Common myeloid progenitor, CD34-positive (primary cell): ENCODE results near the gene CHD6.

Experiments
- CTCF ChIA-PET: fragments of 350-600 bp; sonication (Branson Sonifier 250); formaldehyde crosslinking; loops from one replicate; lab custom pipeline; 2021; ENCODE audit warnings: antibody characterized with exemption; lab: Charles Lee
- POLR2A ChIA-PET: fragments of 350-600 bp; sonication (Branson Sonifier 250); formaldehyde crosslinking; loops from one replicate; lab custom pipeline; 2021; ENCODE audit warnings: antibody characterized with exemption; lab: Charles Lee
- DNase-seq, 3 donors: peaks; one replicate each; pipeline versions ENCODE4 v3.0.0 to v3.0.0-alpha.2; 2013
- H3K27ac ChIP-seq, 2 experiments: 1 replicate in 1 of 2; 2 replicates in 1 of 2; pipeline ENCODE4 v1.7.0; 2013; ENCODE audit warnings: inconsistent platforms in 2 of 2, low read length in 2 of 2, mild to moderate bottlenecking in 2 of 2, low read depth in 1 of 2, moderate library complexity in 1 of 2; ENCODE audit not compliant: severe bottlenecking in 2 of 2, insufficient read depth in 1 of 2, poor library complexity in 1 of 2
- H3K27me3 ChIP-seq, 5 experiments: replicated peaks in 2 of 5; 1 replicate in 3 of 5; 2 replicates in 2 of 5; pipeline versions ENCODE4 v1.6.1 to v1.7.0; 2013; ENCODE audit warnings: low read length in 4 of 5, mild to moderate bottlenecking in 2 of 5, moderate library complexity in 2 of 5, inconsistent platforms in 1 of 5; ENCODE audit not compliant: insufficient read depth in 5 of 5, control insufficient read depth in 4 of 5
- H3K36me3 ChIP-seq, 4 experiments: 1 replicate in 2 of 4; 2 replicates in 2 of 4; pipeline versions ENCODE4 v1.6.1 to v1.7.0; 2013; ENCODE audit warnings: low read length in 3 of 4, control low read depth in 1 of 4, mild to moderate bottlenecking in 1 of 4; ENCODE audit not compliant: control insufficient read depth in 4 of 4, insufficient read depth in 4 of 4
- H3K4me1 ChIP-seq, 4 experiments: 1 replicate in 3 of 4; 2 replicates in 1 of 4; pipeline versions ENCODE4 v1.6.1 to v1.7.1; 2013; ENCODE audit warnings: low read length in 3 of 4, mild to moderate bottlenecking in 3 of 4, control low read depth in 1 of 4, inconsistent platforms in 1 of 4, moderate library complexity in 1 of 4; ENCODE audit not compliant: control insufficient read depth in 4 of 4, insufficient read depth in 4 of 4; ENCODE audit errors: control extremely low read depth in 1 of 4
- H3K4me3 ChIP-seq, 7 experiments: 1 replicate in 4 of 7; 2 replicates in 3 of 7; pipeline versions ENCODE4 v1.5.1 to v1.7.0; 2013; ENCODE audit warnings: mild to moderate bottlenecking in 7 of 7, low read length in 6 of 7, moderate library complexity in 6 of 7, inconsistent platforms in 2 of 7, low read depth in 2 of 7, control low read depth in 1 of 7; ENCODE audit not compliant: insufficient read depth in 4 of 7, control insufficient read depth in 1 of 7; ENCODE audit errors: extremely low read depth in 1 of 7
- H3K9me3 ChIP-seq, 5 experiments: 1 replicate in 4 of 5; 2 replicates in 1 of 5; pipeline versions ENCODE4 v1.6.1 to v1.7.1; 2013; ENCODE audit warnings: low read length in 4 of 5, mild to moderate bottlenecking in 2 of 5, inconsistent platforms in 1 of 5, low read depth in 1 of 5, moderate library complexity in 1 of 5; ENCODE audit not compliant: control insufficient read depth in 4 of 5, insufficient read depth in 2 of 5; ENCODE audit errors: control extremely low read depth in 1 of 5
- WGBS: methylation state at CpG from one replicate; pipeline ENCODE4 v1.1.5; 2013; ENCODE audit not compliant: insufficient coverage; 5-methylcytosine and 5-hydroxymethylcytosine counted together

Gene CHD6

DNA sequence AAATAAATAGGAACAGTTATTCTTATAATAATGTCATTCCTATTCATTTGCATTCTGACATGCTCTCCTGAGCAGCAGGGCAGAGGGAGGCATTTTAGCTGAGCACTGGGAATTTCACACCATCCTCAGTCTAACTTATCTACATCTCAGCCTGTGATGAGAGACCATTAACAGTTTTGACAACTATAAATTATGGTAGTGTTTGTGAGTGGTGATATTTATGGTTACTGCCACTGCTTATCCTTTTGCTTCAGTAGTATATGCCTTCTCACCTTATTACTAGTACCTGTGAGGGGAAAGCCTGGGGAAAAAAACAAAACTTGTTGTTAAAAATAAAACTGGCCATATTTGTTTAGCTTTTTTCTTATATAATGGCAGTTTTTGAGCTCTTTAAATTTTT, 17.0 kb upstream of the CHD6 start:
- CTCF ChIA-PET, result interaction anchor here (0.8 kb wide), 1 partner anchor 13 kb away, joined by 3 read pairs; no protein-coding TSS in a partner anchor
- peaks cover 0 to 13% (median 0%) of the 10 kb centered on the region in 5 experiments for H3K27me3 ChIP-seq
- DNase-seq, result no peak
- no peaks in the 10 kb centered on the region for H3K36me3 ChIP-seq
- H3K4me1 ChIP-seq, result peaks cover 0 to 3% (median 0%) of the 10 kb centered on the region in 4 experiments
- POLR2A ChIA-PET, result no interaction called here
- no peak overlapping the region for H3K27ac ChIP-seq
- H3K9me3 ChIP-seq, result peaks cover 0 to 3% (median 0%) of the 10 kb centered on the region in 5 experiments
- H3K4me3 ChIP-seq, result no peak overlapping the region

DNA sequence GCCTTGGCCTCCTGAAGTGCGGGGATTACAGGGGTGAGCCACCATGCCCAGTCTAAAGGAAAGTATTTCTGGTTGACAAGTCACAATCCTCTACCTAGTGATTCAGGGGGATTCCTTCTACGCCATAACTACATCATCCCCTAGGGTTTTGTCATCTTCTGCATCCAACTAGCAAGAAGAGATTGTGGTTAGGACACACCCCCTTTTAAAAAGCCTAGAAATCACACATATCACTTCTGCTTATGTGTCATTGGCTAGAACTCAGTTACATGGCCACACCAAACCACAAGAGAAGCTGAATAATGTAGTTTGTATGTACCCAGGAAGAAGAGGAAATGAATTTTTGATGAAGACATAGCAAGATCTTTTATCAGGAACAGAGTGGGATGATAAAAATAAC, 14.7 kb upstream of the CHD6 start:
- H3K36me3 ChIP-seq, result no peaks in the 10 kb centered on the region
- no peak overlapping the region for H3K27ac ChIP-seq
- POLR2A ChIA-PET, result no interaction called here
- peaks cover 0 to 3% (median 0%) of the 10 kb centered on the region in 5 experiments for H3K9me3 ChIP-seq
- H3K4me1 ChIP-seq, result peaks cover 0 to 3% (median 0%) of the 10 kb centered on the region in 4 experiments
- WGBS, result 100% methylated on average over 2 of the region's 2 CpGs
- DNase-seq, result peak in 2 of 3 donors; percentile 89 to 91
- CTCF ChIA-PET, result interaction anchor here (1.4 kb wide), 1 partner anchor 15 kb away, joined by 4 read pairs; no protein-coding TSS in a partner anchor
- no peak overlapping the region for H3K4me3 ChIP-seq
- peaks cover 0 to 5% (median 0%) of the 10 kb centered on the region in 5 experiments for H3K27me3 ChIP-seq

DNA sequence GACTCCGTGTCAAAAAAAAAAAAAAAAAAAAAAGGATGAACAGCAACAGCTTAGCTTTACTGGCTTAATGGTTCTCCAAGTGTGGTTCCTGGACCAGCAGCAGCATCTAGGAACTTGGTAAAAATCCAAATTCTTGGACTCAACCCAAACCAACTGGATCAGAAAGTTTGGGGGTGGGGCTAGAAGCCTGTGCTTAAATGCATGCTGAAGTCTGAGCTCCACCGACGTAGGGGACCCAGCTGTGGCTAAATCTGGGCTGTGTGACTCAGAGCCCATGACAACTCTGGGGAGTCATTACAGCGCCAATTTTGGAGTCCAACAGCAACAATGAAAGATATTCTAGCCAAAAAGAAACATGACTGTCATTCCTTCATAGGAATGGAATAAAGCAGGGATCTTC, 13.6 kb upstream of the CHD6 start:
- no peak overlapping the region for H3K27ac ChIP-seq
- ChIA-PET POLR2A (no interaction called here), CTCF (no interaction called here)
- H3K4me1 ChIP-seq, result peaks cover 0 to 3% (median 0%) of the 10 kb centered on the region in 4 experiments
- H3K9me3 ChIP-seq, result peaks cover 0 to 3% (median 0%) of the 10 kb centered on the region in 5 experiments
- no peaks in the 10 kb centered on the region for H3K36me3 ChIP-seq
- no peak overlapping the region for H3K4me3 ChIP-seq
- DNase-seq, result no peak
- 93% methylated on average over 4 of the region's 4 CpGs for WGBS
- peaks cover 0 to 5% (median 0%) of the 10 kb centered on the region in 5 experiments for H3K27me3 ChIP-seq

DNA sequence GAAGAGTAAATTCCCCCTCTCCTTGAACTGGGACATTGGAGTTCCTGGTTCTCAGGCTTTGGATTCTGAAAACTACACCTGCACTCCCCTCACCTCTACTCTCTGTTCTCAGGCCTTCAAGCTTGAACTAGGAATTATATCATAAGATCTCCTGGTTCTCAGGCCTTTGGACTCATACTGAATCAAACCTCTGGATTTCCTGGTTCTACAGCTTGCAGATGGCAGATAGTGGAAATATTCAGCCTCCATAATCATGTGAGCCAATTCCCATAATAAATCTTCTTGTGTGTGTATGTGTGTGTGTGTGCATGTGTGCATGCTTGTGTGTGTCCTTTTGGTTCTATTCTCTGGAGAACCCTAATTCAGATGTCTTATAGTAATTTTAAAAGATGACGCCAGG, 12.7 kb upstream of the CHD6 start:
- CTCF ChIA-PET, result no interaction called here

DNA sequence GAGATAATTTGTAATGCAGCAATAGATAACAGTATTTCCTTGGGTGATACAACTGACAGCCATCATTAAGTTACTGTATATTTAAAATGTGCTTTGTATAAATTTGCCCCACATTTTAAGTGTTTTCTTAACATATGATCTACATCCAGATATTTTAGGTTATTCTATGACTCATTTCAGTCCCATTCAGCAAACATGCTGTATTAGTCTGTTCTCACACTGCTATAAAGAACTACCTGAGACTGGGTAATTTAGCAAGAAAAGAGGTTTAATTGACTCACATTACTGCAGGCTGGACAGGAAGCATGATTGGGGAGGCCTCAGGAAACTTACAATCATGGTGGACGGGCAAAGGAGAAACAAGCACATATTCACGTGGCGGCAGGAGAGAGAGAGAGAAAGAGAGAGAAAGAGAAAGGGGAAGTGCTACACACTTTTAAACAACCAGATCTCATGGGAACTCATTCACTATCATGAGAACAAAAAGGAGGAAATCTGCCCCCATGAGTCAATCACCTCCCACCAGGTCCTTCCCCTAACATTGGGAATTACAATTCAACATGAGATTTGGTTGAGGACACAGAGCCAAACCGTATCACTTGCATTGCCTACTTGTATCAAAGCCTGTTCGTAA, 9.6 kb upstream of the CHD6 start:
- H3K9me3 ChIP-seq, result peaks cover 0 to 1% (median 0%) of the 10 kb centered on the region in 5 experiments
- H3K4me1 ChIP-seq, result no peaks in the 10 kb centered on the region
- CTCF ChIA-PET, result no interaction called here
- H3K27ac ChIP-seq, result no peak overlapping the region
- H3K4me3 ChIP-seq, result no peak overlapping the region
- H3K27me3 ChIP-seq, result no peaks in the 10 kb centered on the region
- DNase-seq, result peak in 2 of 3 donors; percentile 20 to 30
- POLR2A ChIA-PET, result no interaction called here
- H3K36me3 ChIP-seq, result no peaks in the 10 kb centered on the region
- 100% methylated on average over 2 of the region's 5 CpGs for WGBS

More for the DNA sequence above, 12.7 kb upstream of the CHD6 start:
- Histone ChIP-seq H3K9me3 (peaks cover 0 to 1% (median 0%) of the 10 kb centered on the region in 5 experiments), H3K4me3 (no peak overlapping the region), H3K4me1 (peaks cover 0 to 3% (median 0%) of the 10 kb centered on the region in 4 experiments), H3K27ac (no peak overlapping the region), H3K36me3 (no peaks in the 10 kb centered on the region), H3K27me3 (peaks cover 0 to 5% (median 0%) of the 10 kb centered on the region in 5 experiments)
- POLR2A ChIA-PET, result no interaction called here
- 100% methylated on average over 1 of the region's 1 CpG for WGBS
- DNase-seq, result no peak

DNA sequence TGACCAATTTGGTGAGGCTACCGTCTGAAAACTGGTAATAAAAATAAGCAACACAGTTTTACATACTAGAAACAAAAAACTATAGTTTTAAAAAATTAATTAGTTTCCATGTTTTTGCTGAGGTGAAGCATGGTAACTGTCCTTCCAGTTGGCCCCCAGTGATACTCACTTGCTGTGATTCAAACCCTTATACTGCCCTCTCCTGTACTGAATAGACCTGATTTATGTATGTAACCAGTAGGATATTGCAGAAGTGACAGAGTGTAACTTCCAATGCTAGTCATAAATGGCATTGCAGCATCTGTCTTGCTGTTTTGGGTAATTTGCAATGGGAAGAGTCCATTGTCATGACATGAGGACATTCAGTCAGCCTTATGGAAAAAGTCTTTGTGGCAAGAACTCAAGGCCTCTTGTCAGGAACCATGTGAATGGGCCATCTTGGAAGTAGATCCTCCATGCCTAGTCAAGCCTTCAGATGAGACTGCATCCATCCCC, 8.9 kb upstream of the CHD6 start:
- no peak for DNase-seq
- ChIA-PET CTCF (no interaction called here), POLR2A (no interaction called here)
- Histone ChIP-seq H3K4me1 (no peaks in the 10 kb centered on the region), H3K27me3 (peaks cover 0 to 3% (median 0%) of the 10 kb centered on the region in 5 experiments), H3K9me3 (peaks cover 0 to 1% (median 0%) of the 10 kb centered on the region in 5 experiments), H3K27ac (no peak overlapping the region), H3K36me3 (no peaks in the 10 kb centered on the region), H3K4me3 (no peak overlapping the region)
- no CpG with 5 or more reads among the region's 1 CpG for WGBS
